Vagina (tissue), 2 donors: ENCODE measurements around the gene SNED1.

Experiments used
- CTCF ChIP-seq, 3 experiments: fragments of 450-650 bp in 2 of 3; fragments of 200-600 bp in 1 of 3; sonication (generic) in 1 of 3; IDR thresholded peaks; one replicate each; pipeline ENCODE4 v1.5.1; 2017 to 2019; ENCODE audit warnings: antibody characterized with exemption in 3 of 3, mild to moderate bottlenecking in 2 of 3, moderate library complexity in 2 of 3
- POLR2A ChIP-seq, 2 donors: fragments of 450-650 bp; IDR thresholded peaks; one replicate each; pipeline ENCODE4 v1.6.1; 2017; ENCODE audit warnings: antibody characterized with exemption in 2 of 2, mild to moderate bottlenecking in 2 of 2, moderate library complexity in 2 of 2
- POLR2AphosphoS5 ChIP-seq, 2 donors: sonication (generic); formaldehyde crosslinking; IDR thresholded peaks; one replicate each; pipeline ENCODE4 v1.9.0; 2017; ENCODE audit warnings: antibody characterized with exemption in 2 of 2, mild to moderate bottlenecking in 2 of 2, low read depth in 1 of 2; ENCODE audit not compliant: insufficient read depth in 1 of 2

- no peak for TF ChIP-seq POLR2AphosphoS5 (IDR thresholded peaks at IDR 0.05; ENCODE audit: insufficient read depth in 1 of 2, low read depth in 1 of 2)
- no peak for TF ChIP-seq CTCF (IDR thresholded peaks at IDR 0.05)
- TF ChIP-seq POLR2A (IDR thresholded peaks at IDR 0.05) = no peak
Measured at GRCh38 chr2:240970816-240971215, 27.6 kb upstream of the SNED1 start.
